ENCODE measurements around the gene TET3. TPM values are rescaled to one million over a fixed set of nuclear protein-coding genes. Genes with fewer than 3 reads are reported as not detected.

TET3 gene
- total RNA-seq, 1 donor from 2014 or later: 32.8 TPM

DNA sequence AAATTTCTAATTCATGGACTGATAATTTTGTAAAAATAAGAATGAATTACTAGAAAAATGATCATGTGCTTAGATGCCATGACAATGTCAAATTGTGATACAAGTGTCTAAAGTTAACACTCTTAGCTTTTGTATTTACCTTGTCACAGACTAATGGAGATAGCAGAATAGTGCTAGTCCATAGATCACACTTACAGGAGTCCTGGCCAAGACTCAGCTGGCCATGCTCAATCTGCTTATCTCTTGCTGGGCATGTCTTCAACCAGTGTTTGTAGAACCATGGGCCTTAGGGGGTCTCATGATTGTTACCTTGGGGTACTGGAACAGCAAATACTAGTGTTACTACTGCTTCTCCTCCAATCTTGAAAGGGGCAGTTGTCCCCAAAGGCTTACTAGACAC is 44.0 kb downstream of the TET3 start:
- Histone ChIP-seq H3K4me3 (ENCODE audit: insufficient read depth, low read depth, low read length) (no peak overlapping the region), H3K79me2 (ENCODE audit: insufficient read depth, low read length) (peaks cover 63% of the 10 kb centered on the region), H4K20me1 (ENCODE audit: insufficient read depth, low read length) (peaks cover 61% of the 10 kb centered on the region), H3K9ac (ENCODE audit: low read length) (no peak overlapping the region), H2AFZ (ENCODE audit: low read depth, low read length) (no peak overlapping the region), H3K36me3 (ENCODE audit: insufficient read depth, low read length) (no peaks in the 10 kb centered on the region), H3K4me2 (ENCODE audit: low read length) (no peak overlapping the region), H3K4me1 (ENCODE audit: insufficient read depth, low read length) (peaks cover 10% of the 10 kb centered on the region), H3K27ac (ENCODE audit: low read depth, low read length) (no peak overlapping the region), H3K9me3 (ENCODE audit: insufficient read depth, low read depth, low read length) (no peaks in the 10 kb centered on the region), H3K27me3 (ENCODE audit: insufficient read depth, low read length) (no peaks in the 10 kb centered on the region)
- Mint-ChIP-seq H3K36me3 (ENCODE audit: low read depth, unreplicated experiment) (peaks cover 5% of the 10 kb centered on the region), H3K27me3 (ENCODE audit: low read depth, unreplicated experiment) (no peaks in the 10 kb centered on the region), H3K4me1 (ENCODE audit: low read depth, unreplicated experiment) (peaks cover 35% of the 10 kb centered on the region), H3K4me3 (ENCODE audit: unreplicated experiment) (no peak overlapping the region), H3K9me3 (ENCODE audit: unreplicated experiment) (peaks cover 2% of the 10 kb centered on the region), H3K27ac (ENCODE audit: unreplicated experiment) (no peak overlapping the region)
- DNase-seq (ENCODE audit: low read depth) (no peak), FAIRE-seq (no peak)
- no peak for TF ChIP-seq CTCF (IDR thresholded peaks at IDR 0.05; ENCODE audit: insufficient read depth, low read depth, low read length)
- no peak for TF ChIP-seq EZH2 (IDR thresholded peaks at IDR 0.05; ENCODE audit: insufficient read depth, low read length)

- TF ChIP-seq EZH2 (IDR thresholded peaks at IDR 0.05; ENCODE audit: insufficient read depth, low read length) (no peak), CTCF (IDR thresholded peaks at IDR 0.05; ENCODE audit: insufficient read depth, low read depth, low read length) (no peak)
- peaks cover 33% of the 10 kb centered on the region for H3K4me1 Mint-ChIP-seq (ENCODE audit: low read depth, unreplicated experiment)
- FAIRE-seq (no peak), DNase-seq (ENCODE audit: low read depth) (no peak)
- H4K20me1 ChIP-seq (ENCODE audit: insufficient read depth, low read length): peaks cover 59% of the 10 kb centered on the region
- H3K79me2 ChIP-seq (ENCODE audit: insufficient read depth, low read length): peaks cover 60% of the 10 kb centered on the region
- H3K4me3 Mint-ChIP-seq (ENCODE audit: unreplicated experiment): no peak overlapping the region
- no peak overlapping the region for H3K9ac ChIP-seq (ENCODE audit: low read length)
- no peak overlapping the region for H3K4me3 ChIP-seq (ENCODE audit: insufficient read depth, low read depth, low read length)
- H3K36me3 Mint-ChIP-seq (ENCODE audit: low read depth, unreplicated experiment): peaks cover 5% of the 10 kb centered on the region
- H3K4me1 ChIP-seq (ENCODE audit: insufficient read depth, low read length): peaks cover 10% of the 10 kb centered on the region
- peaks cover 2% of the 10 kb centered on the region for H3K9me3 Mint-ChIP-seq (ENCODE audit: unreplicated experiment)
- no peaks in the 10 kb centered on the region for H3K9me3 ChIP-seq (ENCODE audit: insufficient read depth, low read depth, low read length)
- H2AFZ ChIP-seq (ENCODE audit: low read depth, low read length): no peak overlapping the region
- H3K36me3 ChIP-seq (ENCODE audit: insufficient read depth, low read length): no peaks in the 10 kb centered on the region
- no peaks in the 10 kb centered on the region for H3K27me3 ChIP-seq (ENCODE audit: insufficient read depth, low read length)
- no peak overlapping the region for H3K27ac Mint-ChIP-seq (ENCODE audit: unreplicated experiment)
- no peak overlapping the region for H3K27ac ChIP-seq (ENCODE audit: low read depth, low read length)
- H3K4me2 ChIP-seq (ENCODE audit: low read length): no peak overlapping the region
- H3K27me3 Mint-ChIP-seq (ENCODE audit: low read depth, unreplicated experiment): no peaks in the 10 kb centered on the region
Observed at GRCh38 chr2:74029714-74030397, 45.1 kb downstream of the TET3 start.

GRCh38 chr2:74031221-74031620 is 46.5 kb downstream of the TET3 start:
- Histone ChIP-seq H3K4me2 (ENCODE audit: low read length) (no peak overlapping the region), H3K27me3 (ENCODE audit: insufficient read depth, low read length) (no peaks in the 10 kb centered on the region), H3K4me3 (ENCODE audit: insufficient read depth, low read depth, low read length) (no peak overlapping the region), H3K79me2 (ENCODE audit: insufficient read depth, low read length) (peaks cover 60% of the 10 kb centered on the region), H3K9ac (ENCODE audit: low read length) (no peak overlapping the region), H3K4me1 (ENCODE audit: insufficient read depth, low read length) (peaks cover 10% of the 10 kb centered on the region), H4K20me1 (ENCODE audit: insufficient read depth, low read length) (peaks cover 59% of the 10 kb centered on the region), H3K36me3 (ENCODE audit: insufficient read depth, low read length) (no peaks in the 10 kb centered on the region), H3K9me3 (ENCODE audit: insufficient read depth, low read depth, low read length) (no peaks in the 10 kb centered on the region), H3K27ac (ENCODE audit: low read depth, low read length) (no peak overlapping the region), H2AFZ (ENCODE audit: low read depth, low read length) (no peak overlapping the region)
- Mint-ChIP-seq H3K9me3 (ENCODE audit: unreplicated experiment) (peaks cover 2% of the 10 kb centered on the region), H3K4me3 (ENCODE audit: unreplicated experiment) (no peak overlapping the region), H3K27ac (ENCODE audit: unreplicated experiment) (no peak overlapping the region), H3K4me1 (ENCODE audit: low read depth, unreplicated experiment) (peaks cover 31% of the 10 kb centered on the region), H3K36me3 (ENCODE audit: low read depth, unreplicated experiment) (peaks cover 5% of the 10 kb centered on the region), H3K27me3 (ENCODE audit: low read depth, unreplicated experiment) (no peaks in the 10 kb centered on the region)
- TF ChIP-seq EZH2 (IDR thresholded peaks at IDR 0.05; ENCODE audit: insufficient read depth, low read length): no peak
- TF ChIP-seq CTCF (IDR thresholded peaks at IDR 0.05; ENCODE audit: insufficient read depth, low read depth, low read length): no peak
- DNase-seq (ENCODE audit: low read depth) (no peak), FAIRE-seq (no peak)
